Measurements from ENCODE around the gene SLC47A2.
"Not testable (repeated sequence)": the region's sequence is repeated elsewhere in the genome, so short reads cannot be mapped to it uniquely, and the experiment has no call there.

The SLC47A2 gene

DNA sequence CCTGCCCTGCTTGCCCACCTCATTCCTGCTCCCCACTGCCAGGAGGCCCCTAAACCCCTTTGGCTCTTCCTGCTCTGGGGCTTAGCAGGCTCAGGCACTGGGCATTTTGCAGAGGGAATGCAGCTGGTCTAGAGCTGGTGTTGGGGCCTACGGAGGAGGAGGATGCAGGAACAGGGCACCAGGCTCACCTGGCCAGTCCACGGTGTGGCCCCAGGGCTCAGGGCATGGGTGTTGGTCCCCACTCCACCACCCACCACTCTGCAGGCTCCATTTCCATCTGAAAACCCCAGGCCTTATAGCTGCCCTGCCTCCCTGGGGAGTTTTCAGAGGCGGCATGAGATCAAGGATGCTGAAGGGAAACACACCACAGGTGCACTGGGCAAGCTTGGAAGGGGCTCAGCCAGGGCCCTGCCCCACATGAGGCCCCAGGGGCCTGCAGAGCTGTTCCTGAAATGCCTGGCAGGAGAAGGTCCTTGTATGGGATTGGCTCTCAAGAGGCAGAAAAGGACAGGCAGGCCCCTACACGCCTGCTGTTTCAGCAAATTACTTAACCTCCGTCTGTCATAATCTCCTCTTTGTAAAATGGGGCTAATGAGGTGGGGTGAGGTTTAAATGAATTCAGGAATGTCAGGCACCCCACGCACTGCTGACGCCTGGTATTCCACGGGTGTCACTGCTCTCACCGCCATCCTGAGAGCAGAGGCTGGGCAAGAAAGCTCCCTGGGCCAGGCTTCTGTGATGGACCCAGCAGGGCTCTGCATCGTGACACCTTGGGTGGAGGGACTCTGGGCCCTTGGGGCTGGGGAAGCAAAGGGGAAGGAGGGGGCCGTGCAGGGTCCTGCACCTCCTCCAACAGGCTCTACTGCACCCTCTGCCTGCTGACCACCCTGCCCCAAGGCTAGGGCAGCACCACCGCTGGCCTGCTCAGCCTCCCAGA, 9.3 kb downstream of the SLC47A2 start:
- no peak for DNase-seq

- no peak for DNase-seq
Measured at GRCh38 chr17:19705771-19706770, 10.3 kb downstream of the SLC47A2 start.

- no peak for DNase-seq
Measured at GRCh38 chr17:19705201-19705600, 11.2 kb downstream of the SLC47A2 start.

DNA sequence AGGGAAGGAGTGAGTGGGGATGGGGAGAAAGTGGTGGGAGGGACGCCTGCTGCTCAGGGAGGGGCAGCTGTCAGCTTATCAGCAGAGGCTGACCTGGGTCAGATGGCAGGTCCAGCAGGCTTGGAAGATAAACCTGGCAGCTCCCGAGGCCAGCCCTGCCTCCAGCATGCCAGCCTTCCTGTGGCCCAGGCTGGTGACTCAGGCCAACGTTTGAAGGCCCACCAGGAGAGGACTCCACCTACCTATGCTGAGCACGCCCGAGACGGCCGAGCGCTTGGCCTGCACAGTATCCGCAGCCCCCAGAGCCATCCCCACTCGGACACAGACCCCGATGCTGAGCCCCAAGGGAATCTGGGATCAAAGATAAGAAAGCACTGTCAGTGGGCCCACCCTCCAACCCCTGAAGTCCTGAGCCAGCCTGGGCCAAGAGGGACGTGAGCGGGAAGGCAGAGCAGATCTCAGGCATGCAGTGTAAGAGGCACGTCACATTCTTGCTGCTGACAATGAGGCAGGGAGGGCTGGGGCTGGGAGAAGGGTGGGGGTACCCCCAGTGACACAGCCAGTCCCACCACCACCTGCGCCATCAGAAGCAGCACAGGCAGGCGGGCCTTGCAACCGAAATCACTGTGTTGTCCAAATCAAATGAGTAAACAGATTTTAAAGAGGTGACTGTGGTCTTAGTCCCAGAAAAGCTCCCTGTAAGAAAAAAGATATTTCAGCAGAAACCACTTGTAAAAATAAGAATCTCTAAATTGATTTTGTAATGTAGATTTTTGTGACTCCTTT, 12.4 kb downstream of the SLC47A2 start:
- peak; percentile 36 for DNase-seq

GRCh38 chr17:19703106-19703827, 13.1 kb downstream of the SLC47A2 start:
- DNase-seq, result no peak

GRCh38 chr17:19702217-19702641, 14.2 kb downstream of the SLC47A2 start:
- DNase-seq, result no peak

DNA sequence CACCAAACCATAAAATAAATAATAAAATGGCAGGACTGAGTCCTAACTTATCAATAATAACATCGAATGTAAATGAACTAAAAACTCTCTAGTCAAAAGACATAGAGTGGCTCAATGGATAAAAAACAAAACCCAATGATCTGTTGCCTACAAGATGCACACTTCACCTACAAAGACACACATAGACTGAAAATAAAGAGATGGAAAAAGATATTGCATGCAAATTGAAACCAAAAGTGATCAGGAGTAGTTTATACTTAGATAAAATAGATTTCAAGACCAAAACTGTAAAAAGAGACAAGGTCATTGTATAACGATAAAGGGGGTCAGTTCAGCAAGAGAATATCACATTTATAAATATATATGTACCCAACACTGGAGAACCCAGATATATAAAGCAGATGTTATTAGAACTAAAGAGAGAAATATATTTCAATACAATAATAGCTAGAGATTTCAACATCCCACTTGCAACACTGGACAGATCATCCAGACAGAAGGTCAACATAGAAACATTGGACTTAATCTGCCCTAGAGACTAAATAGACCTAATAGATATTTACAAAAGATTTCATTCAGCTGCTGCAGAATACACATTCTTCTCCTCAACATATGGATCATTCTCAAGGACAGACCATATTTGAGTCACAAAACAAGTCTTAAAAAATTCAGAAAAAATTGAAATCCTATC, 29.8 kb downstream of the SLC47A2 start:
- DNase-seq, result no peak

DNA sequence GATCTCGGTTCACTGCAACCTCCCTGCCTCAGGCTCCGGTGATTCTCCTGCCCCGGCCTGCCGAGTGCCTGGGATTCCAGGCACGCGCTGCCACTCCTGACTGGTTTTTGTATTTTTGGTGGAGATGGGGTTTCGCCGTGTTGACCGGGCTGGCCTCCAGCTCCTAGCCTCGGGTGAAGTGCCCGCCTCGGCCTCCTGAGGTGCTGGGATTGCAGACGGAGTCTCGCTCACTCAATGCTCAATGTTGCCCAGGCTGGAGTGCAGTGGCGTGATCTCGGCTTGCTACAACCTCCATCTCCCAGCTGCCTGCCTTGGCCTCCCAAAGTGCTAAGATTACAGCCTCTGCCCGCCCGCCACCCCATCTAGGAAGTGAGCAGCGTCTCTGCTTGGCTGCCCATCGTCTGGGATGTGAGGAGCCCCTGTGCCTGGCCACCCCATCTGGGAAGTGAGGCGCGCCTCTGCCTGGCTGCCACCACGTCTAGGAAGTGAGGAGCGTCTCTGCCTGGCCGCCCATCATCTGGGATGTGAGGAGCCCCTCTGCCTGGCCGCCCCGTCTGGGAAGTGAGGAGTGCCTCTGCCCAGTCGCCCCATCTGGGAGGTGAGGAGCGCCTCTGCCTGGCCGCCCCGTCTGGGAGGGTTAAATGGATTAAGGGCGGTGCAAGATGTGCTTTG, 31.3 kb downstream of the SLC47A2 start:
- not testable (repeated sequence) for DNase-seq

GRCh38 chr17:19683117-19683516, 33.3 kb downstream of the SLC47A2 start:
- no peak for DNase-seq

GRCh38 chr17:19678581-19679453, 37.6 kb downstream of the SLC47A2 start:
- peak; percentile 15 for DNase-seq

DNA sequence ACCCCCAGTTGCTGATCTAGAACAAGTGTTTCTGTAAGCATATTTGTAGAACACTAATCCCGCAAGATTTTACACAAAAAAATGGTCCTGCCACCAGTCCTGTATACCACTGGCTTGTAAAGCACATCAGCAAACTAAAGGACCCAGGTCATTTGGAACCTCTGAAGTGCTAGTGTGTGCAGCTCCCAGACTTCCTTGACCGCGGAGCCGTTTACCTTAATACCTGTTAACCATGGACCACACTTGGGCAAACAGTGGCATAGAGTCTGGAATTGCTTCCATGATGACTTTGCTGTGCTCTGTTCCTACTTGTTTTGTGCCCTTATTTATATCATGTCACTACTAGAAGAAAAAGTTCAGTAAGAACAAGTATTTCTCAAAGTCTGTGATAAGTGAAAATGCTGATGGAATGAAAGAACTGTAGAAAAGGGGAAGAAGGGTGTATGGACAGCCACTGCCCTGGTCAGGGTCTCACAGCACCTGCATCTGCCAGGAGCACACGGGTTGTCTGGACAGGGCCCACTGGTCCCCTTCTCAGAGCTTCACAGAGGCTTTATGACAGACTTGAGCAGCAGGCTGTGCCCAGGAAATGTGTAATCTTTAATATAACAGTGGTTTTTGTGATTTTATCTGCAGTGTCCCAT, 38.5 kb downstream of the SLC47A2 start:
- DNase-seq, result no peak

- no peak for DNase-seq
Measured at GRCh38 chr17:19676896-19677295, 39.5 kb downstream of the SLC47A2 start.

DNA sequence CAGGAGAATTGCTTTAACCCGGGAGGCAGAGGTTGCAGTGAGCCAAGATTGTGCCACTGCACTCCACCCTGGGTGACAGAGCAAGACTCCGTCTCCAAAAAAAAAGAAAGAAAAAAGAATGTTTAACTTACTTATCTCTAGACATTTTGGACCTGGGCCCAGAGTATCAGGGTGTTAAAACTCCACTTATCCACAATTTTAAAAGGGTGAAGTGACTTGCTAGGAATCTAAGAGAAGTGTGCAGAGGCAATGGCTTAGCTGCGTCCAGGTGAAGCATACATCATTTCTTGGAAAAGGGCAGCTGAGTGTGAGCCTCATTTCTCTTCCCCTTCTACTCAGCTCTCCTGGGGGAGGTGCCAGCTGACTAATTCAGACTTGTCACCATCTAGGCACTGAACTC, 42.8 kb downstream of the SLC47A2 start:
- no peak for DNase-seq

DNA sequence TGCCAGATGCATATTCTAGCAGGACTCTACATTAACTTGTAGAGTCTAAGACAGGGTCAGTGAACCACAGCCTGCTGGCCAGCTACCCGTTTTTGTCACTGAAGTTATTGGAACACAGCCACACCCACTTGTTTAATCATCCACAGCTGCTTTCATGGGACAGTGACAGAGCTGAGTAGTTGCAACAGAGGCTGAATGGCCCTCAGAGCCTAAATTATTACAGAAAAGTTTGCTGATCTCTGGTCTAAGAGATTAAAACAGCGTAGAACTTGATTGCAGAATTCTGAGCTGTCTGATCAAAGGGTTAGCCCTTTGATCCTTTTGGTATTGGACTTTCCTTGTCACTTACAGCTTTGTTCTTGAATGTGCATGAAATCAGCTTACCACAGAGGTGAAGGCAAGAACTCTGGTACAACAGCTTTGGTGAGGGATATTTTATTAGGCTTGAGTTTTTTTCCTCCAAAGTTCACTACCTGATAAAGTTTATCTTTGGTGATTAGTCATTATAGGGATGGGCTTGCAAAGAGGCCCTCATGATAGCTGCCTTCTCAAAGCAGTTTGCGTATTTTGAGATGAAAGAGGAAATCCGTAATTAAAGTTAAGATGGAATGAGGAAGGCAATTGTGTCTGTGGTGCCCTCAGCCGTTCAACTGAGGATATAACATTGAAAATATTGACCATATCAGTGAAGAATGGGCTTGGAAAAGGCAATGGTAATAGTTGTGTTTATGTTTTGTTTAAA, 44.2 kb downstream of the SLC47A2 start:
- peak; percentile 37 for DNase-seq

DNA sequence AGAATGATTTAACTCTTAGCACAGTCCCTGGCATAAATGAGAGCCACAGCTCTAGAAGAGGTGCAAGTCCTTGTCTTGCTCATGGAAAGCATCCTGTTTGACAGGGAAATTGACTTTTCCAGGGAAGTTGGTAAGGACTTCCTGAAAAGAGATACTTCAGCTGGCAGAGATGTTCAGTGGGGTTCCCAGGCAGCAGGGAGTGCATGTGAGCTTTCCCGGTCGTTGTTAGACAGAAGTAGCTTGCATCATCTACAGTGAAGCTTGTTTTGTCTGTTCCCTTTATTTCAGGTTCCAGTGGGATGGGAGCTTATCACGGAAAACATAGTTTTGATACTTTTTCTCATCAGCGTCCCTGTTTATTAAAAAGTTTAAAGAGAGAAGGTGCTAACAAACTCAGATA, 45.0 kb downstream of the SLC47A2 start:
- DNase-seq, result no peak

DNA sequence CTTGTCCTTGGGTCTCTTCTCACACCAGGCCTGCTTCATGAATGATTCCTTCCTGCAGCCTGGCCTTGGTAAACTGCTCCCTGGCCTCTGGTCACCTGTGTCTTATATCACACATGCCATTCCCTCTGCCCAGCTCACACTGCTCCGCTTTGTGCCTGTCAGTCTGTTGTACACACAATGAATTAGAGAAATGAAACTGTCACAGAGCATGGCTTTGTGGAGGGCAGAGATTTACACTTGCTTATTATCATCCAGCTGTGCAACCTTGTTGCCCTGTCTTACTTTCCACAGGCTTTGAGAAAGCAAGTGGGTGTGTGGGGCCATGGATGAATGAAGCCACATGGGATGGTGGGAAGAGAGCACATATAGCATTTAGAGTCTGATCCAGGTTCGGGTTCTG, 45.5 kb downstream of the SLC47A2 start:
- no peak for DNase-seq

DNA sequence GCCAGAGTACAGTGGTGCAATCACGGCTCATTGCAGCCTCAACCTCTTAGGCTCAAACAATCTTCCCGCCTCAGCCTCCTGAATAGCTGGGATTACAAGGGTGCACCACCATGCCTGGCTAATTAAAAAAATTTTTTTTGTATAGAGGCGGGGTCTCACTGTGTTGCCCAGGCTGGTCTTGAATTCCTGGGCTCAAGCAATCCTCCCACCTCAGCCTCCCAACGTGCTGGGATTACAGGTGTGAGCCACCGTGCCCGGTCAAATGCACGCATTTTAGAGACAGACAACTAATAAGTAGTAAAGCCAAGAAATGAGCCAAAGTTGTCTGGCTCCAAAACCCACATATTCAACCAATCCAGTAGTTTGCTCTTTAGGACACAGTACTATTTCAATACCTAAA, 46.7 kb downstream of the SLC47A2 start:
- DNase-seq, result not testable (repeated sequence)

DNA sequence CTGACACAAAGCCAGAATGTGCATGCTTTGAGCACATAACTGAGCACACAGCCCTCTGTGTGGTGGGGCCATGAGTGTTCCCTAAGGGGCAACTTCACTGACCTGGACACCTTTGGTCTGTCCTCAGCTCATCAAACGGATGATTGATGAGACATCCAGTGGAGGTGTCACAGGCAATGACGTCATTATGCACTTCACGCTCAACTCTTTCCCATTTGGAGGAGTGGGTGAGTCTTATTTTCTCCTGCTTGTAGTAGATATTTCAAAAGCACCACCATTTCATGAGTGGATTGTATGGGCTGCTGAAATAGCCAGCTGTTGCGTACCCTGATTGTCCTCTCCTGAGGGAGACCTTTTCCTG, 51.6 kb downstream of the SLC47A2 start:
- DNase-seq, result no peak
